OCI-LY1 (cell line): Measurements from ENCODE around the gene CEP83.
"Not testable (repeated sequence)": the region's sequence is repeated elsewhere in the genome, so short reads cannot be mapped to it uniquely, and the experiment has no call there.

Experiments used
- CTCF ChIP-seq: fragments of 200-600 bp; sonication (generic), shearing (Covaris generic); IDR thresholded peaks from 2 replicates; pipeline ENCODE4 v1.5.1; 2017; ENCODE audit warnings: mild to moderate bottlenecking, antibody characterized with exemption, low read length, moderate library complexity, mixed read lengths
- EZH2 ChIP-seq: fragments of 200-600 bp; sonication (generic), shearing (Covaris generic); IDR thresholded peaks from 2 replicates; pipeline ENCODE4 v1.8.0; 2017; ENCODE audit warnings: borderline replicate concordance, mixed run types, mild to moderate bottlenecking, antibody characterized with exemption, low read length, moderate library complexity, mixed read lengths

GRCh38 chr12:94396014-94396413 is 63.7 kb downstream of the CEP83 start:
- not testable (repeated sequence) for TF ChIP-seq CTCF, EZH2
